Measurements from ENCODE around the gene AGR3.

AGR3 gene

GRCh38 chr7:16905300-16906044, 23.7 kb upstream of the AGR3 start:
- ChIA-PET POLR2A (no interaction called here), CTCF (interaction anchor here (0.7 to 1.2 kb wide), 4 partner anchors 8 to 15 kb away, joined by 3 to 4 read pairs (median 3); no protein-coding TSS in a partner anchor)
- TF ChIP-seq CTCF (IDR thresholded peaks at IDR 0.05; ENCODE audit: control extremely low read depth, extremely low read depth, low read depth, missing control alignments) = no peak
- no peak for DNase-seq (ENCODE audit: extremely low spot score)

- DNase-seq (ENCODE audit: extremely low spot score) = no peak
- TF ChIP-seq CTCF (IDR thresholded peaks at IDR 0.05; ENCODE audit: control extremely low read depth, extremely low read depth, low read depth, missing control alignments) = no peak
- POLR2A ChIA-PET = no interaction called here
- CTCF ChIA-PET = no interaction called here
Observed at GRCh38 chr7:16904076-16904475, 22.3 kb upstream of the AGR3 start.

GRCh38 chr7:16900209-16900768, 18.5 kb upstream of the AGR3 start:
- TF ChIP-seq CTCF (IDR thresholded peaks at IDR 0.05; ENCODE audit: control extremely low read depth, extremely low read depth, low read depth, missing control alignments) = no peak
- no peak for DNase-seq (ENCODE audit: extremely low spot score)
- ChIA-PET POLR2A (no interaction called here), CTCF (interaction anchor here (1.1 to 1.3 kb wide), 2 partner anchors 11 to 171 kb away, joined by 3 to 4 read pairs; no protein-coding TSS in a partner anchor)

GRCh38 chr7:16891874-16892643, 10.3 kb upstream of the AGR3 start:
- CTCF ChIA-PET = interaction anchor here (1.0 to 2.9 kb wide), 5 partner anchors 11 to 30 kb away, joined by 3 to 13 read pairs (median 6); no protein-coding TSS in a partner anchor
- TF ChIP-seq CTCF (IDR thresholded peaks at IDR 0.05; ENCODE audit: control extremely low read depth, extremely low read depth, low read depth, missing control alignments) = no peak
- no peak for DNase-seq (ENCODE audit: extremely low spot score)
- POLR2A ChIA-PET = no interaction called here

GRCh38 chr7:16891338-16891737, 9.6 kb upstream of the AGR3 start:
- ChIA-PET POLR2A (no interaction called here), CTCF (interaction anchor here (0.6 to 2.9 kb wide), 6 partner anchors 10 to 35 kb away, joined by 3 to 13 read pairs (median 4); no protein-coding TSS in a partner anchor)
- peak; percentile 52 for TF ChIP-seq CTCF (IDR thresholded peaks at IDR 0.05; ENCODE audit: control extremely low read depth, extremely low read depth, low read depth, missing control alignments)
- peak; percentile 8 for DNase-seq (ENCODE audit: extremely low spot score)

- ChIA-PET CTCF (interaction anchor here (1.2 to 1.3 kb wide), 2 partner anchors 10 to 55 kb away, joined by 3 read pairs; no protein-coding TSS in a partner anchor), POLR2A (interaction anchor here (0.6 kb wide), 1 partner anchor 69 kb away, joined by 3 read pairs; no protein-coding TSS in a partner anchor)
- no peak for DNase-seq (ENCODE audit: extremely low spot score)
- no peak for TF ChIP-seq CTCF (IDR thresholded peaks at IDR 0.05; ENCODE audit: control extremely low read depth, extremely low read depth, low read depth, missing control alignments)
Observed at GRCh38 chr7:16889851-16890415, 8.2 kb upstream of the AGR3 start.
